Left renal cortex interstitium (tissue), 4 donors: ENCODE measurements around the gene ZDHHC17. TPM values are rescaled to one million over a fixed set of nuclear protein-coding genes. Genes with fewer than 3 reads are reported as not detected.
A peak's percentile ranks its signal among the peaks of the same experiment; 100 is the strongest.

Experiments used
- DNase-seq, 4 donors: peaks; one replicate each; pipeline ENCODE4 v3.0.0-alpha.2; 2013; ENCODE audit warnings: low read depth in 4 of 4, low spot score in 2 of 4, missing footprints in 1 of 4
- polyA plus RNA-seq, 4 donors: library from polyadenylated mRNA; unstranded; fragments of 120-200 nt; gene quantifications; one replicate each; pipeline ENCODE4 v1.2.1, GENCODE V29; 2013; ENCODE audit not compliant: insufficient read length in 4 of 4

Gene ZDHHC17
- polyA plus RNA-seq, 4 donors, result 58.0 to 91.5 (median 69.6) TPM

- no peak for DNase-seq
Observed at GRCh38 chr12:76811976-76812375, 48.1 kb downstream of the ZDHHC17 start.

- DNase-seq, result no peak
Observed at GRCh38 chr12:76813265-76813664, 49.4 kb downstream of the ZDHHC17 start.

GRCh38 chr12:76813972-76814371 is 50.1 kb downstream of the ZDHHC17 start:
- no peak for DNase-seq

GRCh38 chr12:76820888-76821482 is 57.1 kb downstream of the ZDHHC17 start:
- peak in 1 of 4 donors; percentile 13 for DNase-seq

GRCh38 chr12:76830436-76830835 is 66.5 kb downstream of the ZDHHC17 start:
- no peak for DNase-seq

- DNase-seq, result no peak
Observed at GRCh38 chr12:76836633-76837032, 72.7 kb downstream of the ZDHHC17 start.

GRCh38 chr12:76847260-76847659 is 83.3 kb downstream of the ZDHHC17 start:
- DNase-seq, result no peak

- no peak for DNase-seq
Observed at GRCh38 chr12:76848132-76848531, 84.2 kb downstream of the ZDHHC17 start.

GRCh38 chr12:76852106-76852505 is 88.2 kb downstream of the ZDHHC17 start:
- no peak for DNase-seq

- DNase-seq, result no peak
Observed at GRCh38 chr12:76855271-76855670, 91.4 kb downstream of the ZDHHC17 start.

GRCh38 chr12:76856018-76856644 is 92.2 kb downstream of the ZDHHC17 start:
- no peak for DNase-seq

GRCh38 chr12:76859611-76860010 is 95.7 kb downstream of the ZDHHC17 start:
- DNase-seq, result no peak

GRCh38 chr12:76860256-76860655 is 96.3 kb downstream of the ZDHHC17 start:
- no peak for DNase-seq

GRCh38 chr12:76863005-76863670 is 99.2 kb downstream of the ZDHHC17 start:
- DNase-seq, result no peak

- DNase-seq, result no peak
Observed at GRCh38 chr12:76863837-76864236, 99.9 kb downstream of the ZDHHC17 start.

GRCh38 chr12:76864791-76865400 is 101.0 kb downstream of the ZDHHC17 start:
- no peak for DNase-seq

- no peak for DNase-seq
Observed at GRCh38 chr12:76866151-76866567, 102.2 kb downstream of the ZDHHC17 start.

- peak in 1 of 4 donors; percentile 39 for DNase-seq
Observed at GRCh38 chr12:76866726-76867125, 102.8 kb downstream of the ZDHHC17 start.

- DNase-seq, result no peak
Observed at GRCh38 chr12:76871082-76871481, 107.2 kb downstream of the ZDHHC17 start.

- DNase-seq, result no peak
Observed at GRCh38 chr12:76871742-76872141, 107.8 kb downstream of the ZDHHC17 start.

GRCh38 chr12:76872415-76872814 is 108.5 kb downstream of the ZDHHC17 start:
- no peak for DNase-seq

- no peak for DNase-seq
Observed at GRCh38 chr12:76874027-76874426, 110.1 kb downstream of the ZDHHC17 start.
